NOMO-1 treated with DMSO at 0.1 percent for 48 hours (cell line): ENCODE results near the gene MYCBPAP.

ENCODE experiments used
- DNase-seq: peaks from one replicate; lab custom pipeline; 2025; ENCODE audit not compliant: unreplicated experiment; lab: John Stamatoyannopoulos, UW

MYCBPAP gene

GRCh38 chr17:50507871-50508572 lies at the start of gene MYCBPAP:
Gene MYCBPAP (plus strand): TSS chr17:50508439. CDS start chr17:50508675, 236 bp downstream.
- peak; percentile 82 for DNase-seq

GRCh38 chr17:50458701-50459676 lies 49.2 kb upstream of the MYCBPAP start:
- no peak for DNase-seq

GRCh38 chr17:50459756-50460155 lies 48.5 kb upstream of the MYCBPAP start:
- no peak for DNase-seq

GRCh38 chr17:50460831-50461526 lies 47.3 kb upstream of the MYCBPAP start:
- DNase-seq = no peak

GRCh38 chr17:50461550-50462132 lies 46.6 kb upstream of the MYCBPAP start:
- DNase-seq = no peak

GRCh38 chr17:50462446-50462845 lies 45.8 kb upstream of the MYCBPAP start:
- DNase-seq = no peak

- no peak for DNase-seq
These were observed 44.1 kb upstream of the MYCBPAP start for GRCh38 chr17:50464121-50464520.

GRCh38 chr17:50464736-50465135 lies 43.5 kb upstream of the MYCBPAP start:
- no peak for DNase-seq

- no peak for DNase-seq
These were observed 43.1 kb upstream of the MYCBPAP start for GRCh38 chr17:50465171-50465570.

- no peak for DNase-seq
These were observed 42.6 kb upstream of the MYCBPAP start for GRCh38 chr17:50465635-50466034.

- DNase-seq = no peak
These were observed 41.7 kb upstream of the MYCBPAP start for GRCh38 chr17:50466371-50467113.

GRCh38 chr17:50467114-50467854 lies 41.0 kb upstream of the MYCBPAP start:
- no peak for DNase-seq

GRCh38 chr17:50467855-50468303 lies 40.4 kb upstream of the MYCBPAP start:
- DNase-seq = no peak

GRCh38 chr17:50468304-50469207 lies 39.7 kb upstream of the MYCBPAP start, which contains the start of gene CHAD:
Gene CHAD (minus strand): TSS chr17:50468880. CDS start chr17:50468813, 67 bp downstream.
- DNase-seq = no peak

GRCh38 chr17:50469208-50469605 lies 39.0 kb upstream of the MYCBPAP start:
- no peak for DNase-seq

- DNase-seq = no peak
These were observed 38.5 kb upstream of the MYCBPAP start for GRCh38 chr17:50469671-50470305.

GRCh38 chr17:50470426-50470825 lies 37.8 kb upstream of the MYCBPAP start:
- no peak for DNase-seq
